Measurements from ENCODE around the gene DHRS11.

DHRS11 gene

GRCh38 chr17:36614933-36615332, 23.3 kb downstream of the DHRS11 start:
- no peak for DNase-seq
- TF ChIP-seq POLR2A (IDR thresholded peaks at IDR 0.05; ENCODE audit: low read length) (no peak), GATA1 (IDR thresholded peaks at IDR 0.05; ENCODE audit: low read depth, low read length) (no peak)

GRCh38 chr17:36616061-36617029, 24.7 kb downstream of the DHRS11 start:
- DNase-seq, result no peak

GRCh38 chr17:36617773-36618172, 26.1 kb downstream of the DHRS11 start:
- no peak for TF ChIP-seq GATA1 (IDR thresholded peaks at IDR 0.05; ENCODE audit: low read depth, low read length)
- no peak for TF ChIP-seq POLR2A (IDR thresholded peaks at IDR 0.05; ENCODE audit: low read length)

More at GRCh38 chr17:36616061-36617029, 24.7 kb downstream of the DHRS11 start:
- TF ChIP-seq POLR2A (IDR thresholded peaks at IDR 0.05; ENCODE audit: low read length), result no peak
- no peak for TF ChIP-seq GATA1 (IDR thresholded peaks at IDR 0.05; ENCODE audit: low read depth, low read length)

GRCh38 chr17:36623281-36623680, 31.6 kb downstream of the DHRS11 start:
- peak; percentile 7 to 11 for DNase-seq
- TF ChIP-seq GATA1 (IDR thresholded peaks at IDR 0.05; ENCODE audit: low read depth, low read length) (no peak), POLR2A (IDR thresholded peaks at IDR 0.05; ENCODE audit: low read length) (no peak)

More at GRCh38 chr17:36617773-36618172, 26.1 kb downstream of the DHRS11 start:
- no peak for DNase-seq

GRCh38 chr17:36625188-36625587, 33.5 kb downstream of the DHRS11 start:
- DNase-seq, result no peak
- no peak for TF ChIP-seq GATA1 (IDR thresholded peaks at IDR 0.05; ENCODE audit: low read depth, low read length)
- no peak for TF ChIP-seq POLR2A (IDR thresholded peaks at IDR 0.05; ENCODE audit: low read length)

GRCh38 chr17:36627101-36627500, 35.4 kb downstream of the DHRS11 start:
- DNase-seq, result no peak
- no peak for TF ChIP-seq GATA1 (IDR thresholded peaks at IDR 0.05; ENCODE audit: low read depth, low read length)
- TF ChIP-seq POLR2A (IDR thresholded peaks at IDR 0.05; ENCODE audit: low read length), result no peak

GRCh38 chr17:36628576-36628975, 36.9 kb downstream of the DHRS11 start:
- no peak for DNase-seq
- TF ChIP-seq POLR2A (IDR thresholded peaks at IDR 0.05; ENCODE audit: low read length) (no peak), GATA1 (IDR thresholded peaks at IDR 0.05; ENCODE audit: low read depth, low read length) (no peak)

GRCh38 chr17:36629252-36629847, 37.7 kb downstream of the DHRS11 start:
- no peak for TF ChIP-seq POLR2A (IDR thresholded peaks at IDR 0.05; ENCODE audit: low read length)
- TF ChIP-seq GATA1 (IDR thresholded peaks at IDR 0.05; ENCODE audit: low read depth, low read length), result no peak
- peak; percentile 86 to 92 for DNase-seq

GRCh38 chr17:36629970-36630502, 38.4 kb downstream of the DHRS11 start:
- TF ChIP-seq POLR2A (IDR thresholded peaks at IDR 0.05; ENCODE audit: low read length), result no peak
- no peak for TF ChIP-seq GATA1 (IDR thresholded peaks at IDR 0.05; ENCODE audit: low read depth, low read length)
- DNase-seq, result no peak

- DNase-seq, result no peak
- no peak for TF ChIP-seq GATA1 (IDR thresholded peaks at IDR 0.05; ENCODE audit: low read depth, low read length)
- TF ChIP-seq POLR2A (IDR thresholded peaks at IDR 0.05; ENCODE audit: low read length), result no peak
Observed at GRCh38 chr17:36631022-36631421, 39.3 kb downstream of the DHRS11 start.

GRCh38 chr17:36632916-36633771, 41.5 kb downstream of the DHRS11 start:
- DNase-seq, result no peak
- no peak for TF ChIP-seq GATA1 (IDR thresholded peaks at IDR 0.05; ENCODE audit: low read depth, low read length)

- TF ChIP-seq GATA1 (IDR thresholded peaks at IDR 0.05; ENCODE audit: low read depth, low read length), result no peak
- TF ChIP-seq POLR2A (IDR thresholded peaks at IDR 0.05; ENCODE audit: low read length), result no peak
- no peak for DNase-seq
Observed at GRCh38 chr17:36640346-36640745, 48.7 kb downstream of the DHRS11 start.

- DNase-seq, result no peak
- TF ChIP-seq GATA1 (IDR thresholded peaks at IDR 0.05; ENCODE audit: low read depth, low read length), result no peak
- no peak for TF ChIP-seq POLR2A (IDR thresholded peaks at IDR 0.05; ENCODE audit: low read length)
Observed at GRCh38 chr17:36640836-36641235, 49.2 kb downstream of the DHRS11 start.
